ENCODE data around the gene CEP57.

Gene CEP57

DNA sequence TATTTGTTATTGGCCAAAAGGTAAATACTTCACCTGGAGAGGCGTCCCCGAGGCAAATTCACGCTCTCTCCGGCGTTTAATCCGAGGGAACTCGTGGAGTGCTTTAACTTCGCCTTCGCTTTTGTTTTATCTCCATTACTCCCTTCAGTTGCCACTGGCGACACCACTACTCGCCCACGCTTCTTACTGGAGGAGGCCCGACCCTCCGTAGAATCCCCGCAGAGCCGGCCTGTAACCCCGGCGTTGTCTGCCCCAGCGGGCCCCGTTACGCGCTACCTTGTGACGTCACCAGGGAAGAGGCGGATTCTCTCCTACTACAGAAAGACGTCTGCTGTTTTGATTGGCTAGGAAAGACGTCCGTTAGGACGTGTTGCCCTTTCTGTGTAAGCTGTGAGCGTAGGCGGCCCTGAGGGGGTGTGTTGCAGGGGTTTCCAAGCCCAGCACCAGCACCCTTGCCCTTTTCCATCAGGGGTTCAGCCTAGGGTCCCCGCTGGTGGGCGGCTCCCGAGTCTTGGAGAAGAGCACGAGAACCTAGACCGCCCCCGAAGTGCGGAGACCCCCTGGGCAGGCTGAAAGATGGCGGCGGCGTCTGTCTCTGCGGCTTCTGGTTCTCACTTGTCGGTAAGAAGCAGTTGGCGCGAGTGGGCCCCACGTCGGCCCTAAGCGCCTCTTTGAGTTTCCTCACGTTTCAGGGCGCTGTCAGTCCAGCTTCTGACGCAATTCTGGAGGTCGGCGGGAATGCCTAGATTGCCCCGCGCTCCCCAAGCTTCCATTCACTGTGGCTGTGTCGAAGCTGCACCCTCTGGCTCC, at the start of gene CEP57:
Gene CEP57 (plus strand): TSS at position 376 of the 810 bp plus-strand sequence. CDS start 201 bp downstream, at position 577.
- DNase-seq (ENCODE audit: low read depth in 3 of 3), result peak; percentile 89 to 95 (median 94)

DNA sequence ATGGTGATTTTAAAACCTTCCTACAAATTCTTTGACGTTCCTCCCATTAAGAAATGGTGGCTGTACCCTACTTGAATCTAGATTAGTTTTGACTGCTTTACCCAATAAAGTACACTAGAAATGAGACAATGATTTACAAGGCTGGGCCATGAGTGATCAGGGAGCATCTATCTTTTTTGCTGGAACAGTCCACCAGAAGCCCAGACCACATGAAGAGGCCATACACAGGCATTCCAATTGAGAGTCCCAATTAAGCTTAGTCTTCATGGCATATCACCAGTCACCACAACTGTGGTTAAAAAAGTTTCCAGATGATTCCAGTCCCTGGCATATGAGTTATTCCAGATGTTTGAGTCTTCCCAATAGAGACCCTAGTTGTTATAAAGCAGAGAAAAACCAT, 40.2 kb upstream of the CEP57 start:
- DNase-seq (ENCODE audit: low read depth in 3 of 3), result no peak

DNA sequence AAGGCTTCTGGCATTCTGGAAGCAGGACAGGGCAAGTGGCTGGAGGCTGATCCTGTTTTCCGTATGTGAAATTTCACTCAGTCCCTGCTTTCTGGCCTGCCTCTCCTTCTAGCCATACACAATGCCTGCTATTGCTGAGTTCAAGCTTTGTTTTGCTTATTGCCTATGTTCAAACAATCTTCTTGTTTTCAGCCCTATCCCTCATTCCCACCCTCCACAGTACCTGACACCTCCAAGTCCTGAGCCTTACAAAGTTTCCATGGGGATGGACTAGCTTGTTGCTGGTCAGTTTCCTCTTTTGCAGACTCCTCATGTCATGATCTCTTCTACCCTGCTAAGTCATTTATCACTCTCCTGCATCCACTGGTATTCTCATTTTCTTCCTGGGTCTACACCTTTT, 38.8 kb upstream of the CEP57 start:
- DNase-seq (ENCODE audit: low read depth in 3 of 3), result no peak

GRCh38 chr11:95760941-95761340, 29.4 kb upstream of the CEP57 start:
- no peak for DNase-seq (ENCODE audit: low read depth in 3 of 3)

GRCh38 chr11:95762534-95762933, 27.8 kb upstream of the CEP57 start:
- no peak for DNase-seq (ENCODE audit: low read depth in 3 of 3)

GRCh38 chr11:95764267-95764898, 25.9 kb upstream of the CEP57 start:
- DNase-seq (ENCODE audit: low read depth in 3 of 3), result no peak

- no peak for DNase-seq (ENCODE audit: low read depth in 3 of 3)
These were observed 23.6 kb upstream of the CEP57 start for GRCh38 chr11:95766701-95767100.

- DNase-seq (ENCODE audit: low read depth in 3 of 3), result no peak
These were observed 22.8 kb upstream of the CEP57 start for GRCh38 chr11:95767498-95767897.

DNA sequence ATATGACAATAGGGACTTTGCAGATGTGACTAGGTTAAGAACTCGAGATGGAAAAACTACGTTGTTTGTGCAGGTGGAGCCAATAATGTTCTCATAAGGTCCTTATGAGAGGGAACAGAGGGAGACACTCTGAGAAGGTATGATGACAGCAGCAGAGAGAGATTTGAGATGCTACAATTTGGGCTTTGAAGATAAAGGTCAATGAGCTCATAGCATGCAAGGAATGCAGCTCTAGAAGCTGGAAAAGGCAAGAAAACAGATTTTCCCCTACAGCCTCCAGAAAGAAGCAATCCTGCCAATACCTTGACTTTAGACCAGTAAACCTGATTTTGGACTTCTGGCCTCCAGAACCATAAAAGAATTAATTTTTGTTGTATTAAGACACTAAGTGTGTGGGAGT, 21.8 kb upstream of the CEP57 start:
- no peak for DNase-seq (ENCODE audit: low read depth in 3 of 3)

GRCh38 chr11:95776859-95777258, 13.4 kb upstream of the CEP57 start:
- no peak for DNase-seq (ENCODE audit: low read depth in 3 of 3)

DNA sequence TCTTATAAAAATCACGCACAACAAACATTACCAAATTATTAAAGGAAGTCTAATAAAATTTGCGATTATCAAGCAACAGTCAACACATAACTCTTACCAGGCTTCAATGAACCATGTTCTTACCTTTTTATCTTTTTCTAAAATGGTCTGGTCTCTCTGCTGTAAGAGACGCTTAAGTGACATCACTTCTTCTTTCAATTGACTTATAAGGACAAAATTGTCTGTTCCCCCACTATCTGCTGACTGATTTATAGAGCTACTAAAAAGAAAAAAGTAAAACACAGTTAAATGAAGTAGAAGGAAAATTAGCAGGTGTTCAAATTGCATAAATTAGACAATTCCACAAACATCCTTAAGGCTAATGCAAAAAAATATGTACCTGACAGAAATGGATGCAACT, 11.6 kb upstream of the CEP57 start:
- DNase-seq (ENCODE audit: low read depth in 3 of 3), result no peak

DNA sequence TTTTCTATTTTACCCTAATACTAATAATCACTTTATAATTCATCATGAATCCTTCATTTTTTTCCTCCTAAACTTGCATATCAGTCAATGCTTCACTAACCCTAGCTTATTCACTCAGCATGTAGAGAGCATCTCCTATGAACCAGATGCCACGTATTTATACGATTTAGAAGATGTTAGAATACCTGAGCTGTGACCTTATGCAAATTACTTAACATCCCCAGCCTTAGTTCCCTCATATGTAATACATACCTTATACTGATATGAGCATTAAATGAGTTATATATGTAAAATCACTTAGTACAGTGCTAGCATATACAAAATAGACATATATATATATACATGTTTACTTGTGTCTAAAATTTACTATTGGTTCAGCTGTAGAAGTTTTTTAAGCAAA, 9.8 kb upstream of the CEP57 start:
- no peak for DNase-seq (ENCODE audit: low read depth in 3 of 3)

- DNase-seq (ENCODE audit: low read depth in 3 of 3), result peak in 2 of 3 experiments; percentile 5 to 6
These were observed 1.3 kb upstream of the CEP57 start for GRCh38 chr11:95788921-95789505.

GRCh38 chr11:95789506-95790122, 684 bp upstream of the CEP57 start, which contains the start of gene FAM76B:
FAM76B (minus strand) TSS chr11:95789782; CDS start chr11:95789478, 304 bp downstream.
- DNase-seq (ENCODE audit: low read depth in 3 of 3), result peak; percentile 88 to 94 (median 94)

- DNase-seq (ENCODE audit: low read depth in 3 of 3), result peak; percentile 21 to 51 (median 24)
These were observed 823 bp downstream of the CEP57 start for GRCh38 chr11:95790933-95791708.

- no peak for DNase-seq (ENCODE audit: low read depth in 3 of 3)
These were observed 1.4 kb downstream of the CEP57 start for GRCh38 chr11:95791709-95792033.

- DNase-seq (ENCODE audit: low read depth in 3 of 3), result no peak
These were observed 1.9 kb downstream of the CEP57 start for GRCh38 chr11:95792200-95792599.

- no peak for DNase-seq (ENCODE audit: low read depth in 3 of 3)
These were observed 2.4 kb downstream of the CEP57 start for GRCh38 chr11:95792700-95793099.

GRCh38 chr11:95793116-95793515, 2.8 kb downstream of the CEP57 start:
- DNase-seq (ENCODE audit: low read depth in 3 of 3), result no peak

GRCh38 chr11:95794086-95794485, 3.8 kb downstream of the CEP57 start:
- DNase-seq (ENCODE audit: low read depth in 3 of 3), result no peak

GRCh38 chr11:95795627-95796295, 5.5 kb downstream of the CEP57 start:
- DNase-seq (ENCODE audit: low read depth in 3 of 3), result no peak

Measured in stimulated activated CD4-positive, alpha-beta T cell treated with anti-CD3 and anti-CD28 coated beads, TNF-alpha, amount 100 ng/mL, for 24 hours (primary cell).